ENCODE results near the gene FNDC7. TPM values are rescaled to one million over a fixed set of nuclear protein-coding genes. Genes with fewer than 3 reads are reported as not detected.

FNDC7 gene
- polyA plus RNA-seq, 1 of the 3 experiments (the other 2 are of a cell fraction) = 0.02 TPM

GRCh38 chr1:108747171-108747850 is 34.6 kb downstream of the FNDC7 start:
- H3K4me1 ChIP-seq (ENCODE audit: control insufficient read depth in 1 of 2, insufficient read depth in 2 of 2, low read depth in 1 of 2, low read length in 1 of 2) = peaks cover 4 to 5% of the 10 kb centered on the region in 2 experiments; a peak in 3 of 4 replicates
- H3K4me3 ChIP-seq (ENCODE audit: low read depth in 2 of 2, low read length in 1 of 2) = peak overlapping the region; percentile 88 to 97
- H3F3A ChIP-seq (replicated peaks; ENCODE audit: insufficient read depth) = peaks cover 5% of the 10 kb centered on the region
- peaks cover 14% of the 10 kb centered on the region for H4K20me1 ChIP-seq (ENCODE audit: insufficient read depth)
- H3K27ac ChIP-seq (ENCODE audit: low read depth in 2 of 2, low read length in 1 of 2) = peak overlapping the region; percentile 90 to 97
- H3K36me3 ChIP-seq (replicated peaks in 1 of 2; ENCODE audit: control insufficient read depth in 1 of 2, insufficient read depth in 2 of 2, low read length in 1 of 2) = peaks cover 6 to 21% of the 10 kb centered on the region in 2 experiments
- no peaks in the 10 kb centered on the region for H3K9me3 ChIP-seq
- peak overlapping the region; percentile 80 for H2AFZ ChIP-seq (ENCODE audit: low read depth)
- ChIA-PET POLR2A (interaction anchor here (1.0 kb wide), 1 partner anchor 129 kb away, joined by 3 read pairs; the partner anchor contains the start of gene GPSM2), CTCF (interaction anchor here (0.7 to 3.0 kb wide), 5 partner anchors 12 to 291 kb away, joined by 3 to 23 read pairs (median 3); no protein-coding TSS in a partner anchor)
- peak overlapping the region; percentile 95 for H3K9ac ChIP-seq
- peak overlapping the region; percentile 88 for H3K4me2 ChIP-seq
- WGBS (ENCODE audit: low lambda C conversion rate) = 2% methylated on average over 15 of the region's 15 CpGs
- peaks cover 44% of the 10 kb centered on the region for H3K79me2 ChIP-seq (ENCODE audit: insufficient read depth)
- no peaks in the 10 kb centered on the region for H3K9me2 ChIP-seq
- DNase-seq = peak; percentile 80
- no peaks in the 10 kb centered on the region for H3K27me3 ChIP-seq (ENCODE audit: insufficient read depth)
- no peak; the same call in 1 of the 2 replicates for TF ChIP-seq PBX3 (IDR thresholded peaks at IDR 0.05)
- TF ChIP-seq USF2 (IDR thresholded peaks at IDR 0.05; ENCODE audit: borderline replicate concordance, low read depth, low read length) = no peak
- no peak for TF ChIP-seq MXI1 (IDR thresholded peaks at IDR 0.05; ENCODE audit: low read depth, low read length)
- no peak for TF ChIP-seq TEAD4 (IDR thresholded peaks at IDR 0.05; ENCODE audit: borderline replicate concordance, insufficient read depth)
- peak; percentile 64 for TF ChIP-seq GABPA (IDR thresholded peaks at IDR 0.05; ENCODE audit: low read depth)
- TF ChIP-seq EZH2phosphoT487 (IDR thresholded peaks at IDR 0.05; ENCODE audit: borderline replicate concordance, low read depth) = no peak
- 0 out of 2 replicates have a peak, but pooled peaks have one; percentile 22 for TF ChIP-seq RCOR1 (IDR thresholded peaks at IDR 0.05; ENCODE audit: low read length)
- no peak for TF ChIP-seq MEF2A (IDR thresholded peaks at IDR 0.05; ENCODE audit: borderline replicate concordance, low read depth)
- no peak for TF ChIP-seq IRF3 (IDR thresholded peaks at IDR 0.05; ENCODE audit: low read depth, low read length)
- TF ChIP-seq REST (IDR thresholded peaks at IDR 0.05; ENCODE audit: low read depth, low read length) = no peak
- TF ChIP-seq ELF1 (IDR thresholded peaks at IDR 0.05) = 0 out of 2 replicates have a peak, but pooled peaks have one; percentile 46
- no peak for TF ChIP-seq MAX (IDR thresholded peaks at IDR 0.05; ENCODE audit: low read depth)
- no peak for TF ChIP-seq ZBTB33 (IDR thresholded peaks at IDR 0.05; ENCODE audit: borderline replicate concordance, low read depth)
- no peak for TF ChIP-seq YY1 (IDR thresholded peaks at IDR 0.05; ENCODE audit: low read depth)
- TF ChIP-seq GATA2 (CRISPR knock-in tag; IDR thresholded peaks at IDR 0.05) = no peak
- TF ChIP-seq POLR2AphosphoS5 (IDR thresholded peaks at IDR 0.05; ENCODE audit: low read depth, low read length) = peak; percentile 96
- TF ChIP-seq RAD21 (IDR thresholded peaks at IDR 0.05; ENCODE audit: low read length) = no peak
- TF ChIP-seq EP300 (IDR thresholded peaks at IDR 0.05; ENCODE audit: borderline replicate concordance in 1 of 2, low read depth in 1 of 2, low read length in 1 of 2) = no peak
- no peak for TF ChIP-seq FOXJ3 (CRISPR knock-in tag; IDR thresholded peaks at IDR 0.05)
- TF ChIP-seq CHD2 (IDR thresholded peaks at IDR 0.05; ENCODE audit: low read length, partially characterized antibody) = peak; percentile 14
- TF ChIP-seq CTCF (IDR thresholded peaks at IDR 0.05) = no peak

Data from SK-N-SH (cell line).